CD8-positive, alpha-beta memory T cell (primary cell): Measurements from ENCODE around the gene CCDC175. TPM values are rescaled to one million over a fixed set of nuclear protein-coding genes. Genes with fewer than 3 reads are reported as not detected.

ENCODE experiments used
- CTCF ChIA-PET: fragments of 350-600 bp; sonication (Branson Sonifier 250); formaldehyde crosslinking; loops from one replicate; lab custom pipeline; 2021; ENCODE audit warnings: antibody characterized with exemption; lab: Charles Lee
- POLR2A ChIA-PET: fragments of 350-600 bp; sonication (Branson Sonifier 250); formaldehyde crosslinking; loops from one replicate; lab custom pipeline; 2021; ENCODE audit warnings: antibody characterized with exemption; lab: Charles Lee
- DNase-seq, 5 donors: peaks; one replicate each; pipeline versions ENCODE4 v3.0.0 to v3.0.0-alpha.2; 2020 to 2022; ENCODE audit warnings: mixed read lengths in 1 of 5
- H3K27ac ChIP-seq: one replicate; pipeline ENCODE4 v1.7.0; 2013; ENCODE audit warnings: low read depth, mild to moderate bottlenecking, low read length, moderate library complexity
- H3K27me3 ChIP-seq: 2 replicates; pipeline ENCODE4 v1.7.0; 2013; ENCODE audit warnings: low read length, mild to moderate bottlenecking; ENCODE audit not compliant: insufficient read depth, poor library complexity, severe bottlenecking
- H3K36me3 ChIP-seq: 2 replicates; pipeline ENCODE4 v1.7.0; 2013; ENCODE audit warnings: mild to moderate bottlenecking, low read length, moderate library complexity; ENCODE audit not compliant: insufficient read depth
- H3K4me1 ChIP-seq: 2 replicates; pipeline ENCODE4 v1.7.0; 2013; ENCODE audit warnings: mild to moderate bottlenecking, low read length, moderate library complexity; ENCODE audit not compliant: insufficient read depth
- H3K4me3 ChIP-seq: 2 replicates; pipeline ENCODE4 v1.7.0; 2013; ENCODE audit warnings: mild to moderate bottlenecking, low read length
- H3K9me3 ChIP-seq: 2 replicates; pipeline ENCODE4 v1.7.0; 2013; ENCODE audit warnings: mild to moderate bottlenecking, low read length
- H3K27ac Mint-ChIP-seq, 8 donors: one replicate each; pipeline ENCODE4 v1.8.0; 2020 to 2021; ENCODE audit warnings: mixed read lengths in 8 of 8, mild to moderate bottlenecking in 6 of 8, inconsistent platforms in 3 of 8, moderate library complexity in 3 of 8
- H3K27me3 Mint-ChIP-seq, 2 donors: one replicate each; pipeline ENCODE4 v1.8.0; 2020 to 2021; ENCODE audit warnings: mixed read lengths in 2 of 2, mild to moderate bottlenecking in 1 of 2, moderate library complexity in 1 of 2
- H3K36me3 Mint-ChIP-seq, 3 donors: one replicate each; pipeline ENCODE4 v1.8.0; 2020 to 2021; ENCODE audit warnings: mixed read lengths in 3 of 3, inconsistent platforms in 1 of 3, mild to moderate bottlenecking in 1 of 3
- H3K4me1 Mint-ChIP-seq, 3 donors: one replicate each; pipeline ENCODE4 v1.8.0; 2020 to 2021; ENCODE audit warnings: mixed read lengths in 3 of 3, inconsistent platforms in 1 of 3, mild to moderate bottlenecking in 1 of 3
- H3K4me3 Mint-ChIP-seq, 7 donors: one replicate each; pipeline ENCODE4 v1.8.0; 2020 to 2021; ENCODE audit warnings: mixed read lengths in 7 of 7, mild to moderate bottlenecking in 6 of 7, moderate library complexity in 4 of 7, inconsistent platforms in 2 of 7
- H3K9me3 Mint-ChIP-seq, 5 donors: one replicate each; pipeline ENCODE4 v1.8.0; 2020 to 2022; ENCODE audit warnings: mixed read lengths in 5 of 5, mild to moderate bottlenecking in 3 of 5, moderate library complexity in 2 of 5, inconsistent platforms in 1 of 5
- polyA plus RNA-seq: library from polyadenylated mRNA; unstranded; fragments of 300-500 nt; fragmentation: Illumina TruSeq; gene quantifications from one replicate; pipeline ENCODE4 v1.2.3, GENCODE V29; 2021
- total RNA-seq, 2 experiments: library from RNA; stranded (reverse); gene quantifications; one replicate each; pipeline ENCODE4 v1.2.3, GENCODE V29; 2021

The CCDC175 gene
- total and polyA plus RNA-seq, 3 experiments from 2014 or later, result not detected

GRCh38 chr14:59588101-59588500 is 11.5 kb upstream of the CCDC175 start:
- Histone ChIP-seq H3K36me3 (no peaks in the 10 kb centered on the region), H3K27ac (no peak overlapping the region), H3K27me3 (no peaks in the 10 kb centered on the region), H3K4me3 (no peak overlapping the region), H3K4me1 (no peaks in the 10 kb centered on the region), H3K9me3 (no peaks in the 10 kb centered on the region)
- H3K27me3 Mint-ChIP-seq, result peaks cover 0 to 2% of the 10 kb centered on the region in 2 donors
- CTCF ChIA-PET, result no interaction called here
- H3K36me3 Mint-ChIP-seq, result no peaks in the 10 kb centered on the region
- peaks cover 11 to 15% (median 13%) of the 10 kb centered on the region in 3 donors for H3K4me1 Mint-ChIP-seq
- no peak for DNase-seq
- H3K27ac Mint-ChIP-seq, result no peak overlapping the region
- POLR2A ChIA-PET, result no interaction called here
- H3K9me3 Mint-ChIP-seq, result peaks cover 0 to 7% (median 0%) of the 10 kb centered on the region in 5 donors
- no peak overlapping the region for H3K4me3 Mint-ChIP-seq

GRCh38 chr14:59585891-59586554 is 9.4 kb upstream of the CCDC175 start:
- no peaks in the 10 kb centered on the region for H3K9me3 ChIP-seq
- peak overlapping the region in 6 of 7 donors; percentile 33 to 84 (median 45) for H3K4me3 Mint-ChIP-seq
- POLR2A ChIA-PET, result no interaction called here
- H3K27me3 Mint-ChIP-seq, result peaks cover 2 to 5% of the 10 kb centered on the region in 2 donors
- DNase-seq, result no peak
- CTCF ChIA-PET, result interaction anchor here (1.7 kb wide), 1 partner anchor 9 kb away, joined by 8 read pairs; the partner anchor contains the start of gene CCDC175
- no peak overlapping the region for H3K27ac ChIP-seq
- peak overlapping the region in 1 of 8 donors; percentile 25 for H3K27ac Mint-ChIP-seq
- H3K9me3 Mint-ChIP-seq, result no peaks in the 10 kb centered on the region
- H3K4me1 ChIP-seq, result no peaks in the 10 kb centered on the region
- H3K27me3 ChIP-seq, result no peaks in the 10 kb centered on the region
- H3K36me3 ChIP-seq, result no peaks in the 10 kb centered on the region
- no peaks in the 10 kb centered on the region for H3K36me3 Mint-ChIP-seq
- H3K4me1 Mint-ChIP-seq, result peaks cover 11 to 15% (median 13%) of the 10 kb centered on the region in 3 donors
- no peak overlapping the region for H3K4me3 ChIP-seq

DNA sequence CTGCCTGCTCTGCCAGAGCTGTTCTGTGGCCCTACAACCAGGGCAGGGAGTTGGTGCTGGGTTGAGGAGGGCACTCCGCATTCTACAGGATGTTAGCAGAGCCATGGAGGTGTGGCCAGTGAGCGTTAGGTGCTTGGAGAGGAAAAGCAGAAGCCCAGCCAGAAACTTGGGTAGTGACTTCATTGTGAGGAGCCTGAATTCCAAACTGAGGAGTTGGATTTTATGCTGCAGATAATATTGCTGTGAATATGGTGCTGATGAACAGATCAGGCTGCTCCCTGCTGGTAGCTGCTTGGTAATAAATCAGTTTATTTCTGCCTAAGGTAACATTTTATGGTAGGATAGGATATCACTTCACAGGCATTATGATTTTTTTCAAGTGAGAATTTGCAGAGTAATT is 7.1 kb upstream of the CCDC175 start:
- Mint-ChIP-seq H3K27me3 (peaks cover 2 to 16% of the 10 kb centered on the region in 2 donors), H3K36me3 (no peaks in the 10 kb centered on the region), H3K4me1 (peaks cover 11 to 15% (median 13%) of the 10 kb centered on the region in 3 donors), H3K9me3 (no peaks in the 10 kb centered on the region), H3K27ac (no peak overlapping the region), H3K4me3 (no peak overlapping the region)
- ChIA-PET POLR2A (no interaction called here), CTCF (interaction anchor here (1.4 kb wide), 1 partner anchor 10 kb away, joined by 3 read pairs; no protein-coding TSS in a partner anchor)
- no peak for DNase-seq
- Histone ChIP-seq H3K4me1 (no peaks in the 10 kb centered on the region), H3K27ac (no peak overlapping the region), H3K9me3 (no peaks in the 10 kb centered on the region), H3K4me3 (no peak overlapping the region), H3K36me3 (no peaks in the 10 kb centered on the region), H3K27me3 (no peaks in the 10 kb centered on the region)

DNA sequence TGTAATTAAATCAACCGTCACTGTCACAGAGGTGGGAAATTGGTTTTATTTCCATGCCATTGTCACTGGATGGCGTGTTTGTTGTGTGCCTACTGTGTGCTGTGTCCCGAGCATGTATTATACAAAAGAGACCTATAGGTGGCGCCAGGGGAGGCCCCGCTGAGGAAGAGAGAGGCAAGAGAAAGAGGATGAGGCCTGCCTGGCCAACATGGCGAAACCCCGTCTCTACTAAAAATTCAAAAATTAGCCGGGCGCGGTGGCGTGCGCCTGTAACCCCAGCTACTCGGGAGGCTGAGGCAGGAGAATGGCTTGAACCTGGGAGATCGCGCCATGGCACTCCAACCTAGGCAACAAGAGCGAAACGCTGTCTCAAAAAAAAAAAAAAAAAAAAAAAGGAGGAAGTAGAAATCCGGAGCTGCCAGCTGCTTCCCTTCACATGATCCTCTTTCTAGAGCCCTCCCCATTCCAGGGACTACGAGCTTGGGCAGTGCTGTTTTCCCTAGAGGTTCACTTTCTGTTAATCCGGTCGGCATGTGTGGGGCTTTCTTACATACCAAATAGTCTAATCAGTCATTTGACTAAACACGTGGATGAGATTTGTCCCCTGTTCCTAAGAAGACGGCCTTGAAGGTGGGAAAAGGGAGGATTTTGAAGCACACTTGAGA is 6.4 kb upstream of the CCDC175 start:
- Mint-ChIP-seq H3K4me1 (peaks cover 11 to 15% (median 13%) of the 10 kb centered on the region in 3 donors), H3K36me3 (no peaks in the 10 kb centered on the region), H3K27me3 (peaks cover 2 to 20% of the 10 kb centered on the region in 2 donors), H3K27ac (no peak overlapping the region), H3K4me3 (no peak overlapping the region), H3K9me3 (no peaks in the 10 kb centered on the region)
- no peak overlapping the region for H3K4me3 ChIP-seq
- no peak for DNase-seq
- H3K27ac ChIP-seq, result no peak overlapping the region
- no peaks in the 10 kb centered on the region for H3K36me3 ChIP-seq
- ChIA-PET POLR2A (no interaction called here), CTCF (no interaction called here)
- no peaks in the 10 kb centered on the region for H3K4me1 ChIP-seq
- H3K27me3 ChIP-seq, result no peaks in the 10 kb centered on the region
- H3K9me3 ChIP-seq, result no peaks in the 10 kb centered on the region

GRCh38 chr14:59582161-59582560 is 5.5 kb upstream of the CCDC175 start:
- H3K36me3 Mint-ChIP-seq, result no peaks in the 10 kb centered on the region
- CTCF ChIA-PET, result no interaction called here

GRCh38 chr14:59580911-59581310 is 4.3 kb upstream of the CCDC175 start:
- ChIA-PET CTCF (no interaction called here), POLR2A (no interaction called here)
- DNase-seq, result no peak
- no peaks in the 10 kb centered on the region for H3K36me3 Mint-ChIP-seq
- H3K9me3 Mint-ChIP-seq, result no peaks in the 10 kb centered on the region
- Histone ChIP-seq H3K27ac (no peak overlapping the region), H3K27me3 (no peaks in the 10 kb centered on the region), H3K4me1 (peaks cover 8% of the 10 kb centered on the region), H3K36me3 (no peaks in the 10 kb centered on the region), H3K9me3 (no peaks in the 10 kb centered on the region), H3K4me3 (no peak overlapping the region)
- H3K4me3 Mint-ChIP-seq, result no peak overlapping the region
- H3K4me1 Mint-ChIP-seq, result peaks cover 7 to 12% (median 11%) of the 10 kb centered on the region in 3 donors
- H3K27me3 Mint-ChIP-seq, result peaks cover 7 to 28% of the 10 kb centered on the region in 2 donors
- H3K27ac Mint-ChIP-seq, result no peak overlapping the region

More at GRCh38 chr14:59582161-59582560, 5.5 kb upstream of the CCDC175 start:
- Histone ChIP-seq H3K4me1 (no peaks in the 10 kb centered on the region), H3K27me3 (no peaks in the 10 kb centered on the region), H3K4me3 (no peak overlapping the region), H3K36me3 (no peaks in the 10 kb centered on the region), H3K27ac (no peak overlapping the region), H3K9me3 (no peaks in the 10 kb centered on the region)
- POLR2A ChIA-PET, result no interaction called here
- Mint-ChIP-seq H3K9me3 (no peaks in the 10 kb centered on the region), H3K27ac (peak overlapping the region in 1 of 8 donors; percentile 3), H3K27me3 (peaks cover 2 to 25% of the 10 kb centered on the region in 2 donors), H3K4me1 (peaks cover 9 to 13% (median 12%) of the 10 kb centered on the region in 3 donors), H3K4me3 (no peak overlapping the region)
- DNase-seq, result no peak

DNA sequence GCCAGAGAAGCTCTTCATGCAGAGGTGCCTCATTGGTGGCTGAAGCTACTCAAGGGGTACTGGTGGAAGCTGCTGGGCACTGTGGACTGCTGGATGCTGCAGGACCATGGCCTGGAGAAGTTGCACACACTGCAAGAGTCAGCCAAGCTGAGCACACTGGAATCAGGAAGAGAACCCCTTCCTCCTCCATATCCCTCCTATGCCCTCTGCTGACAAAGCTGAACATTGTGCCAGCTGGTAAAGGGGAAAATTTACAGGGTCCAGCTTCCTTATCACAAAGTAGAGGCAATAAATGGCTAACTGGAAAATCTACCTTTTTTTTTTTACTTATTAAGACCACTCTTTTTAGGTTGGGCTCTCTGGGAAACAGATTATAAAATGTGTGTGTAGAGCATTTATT is 6.5 kb downstream of the CCDC175 start:
- H3K27ac Mint-ChIP-seq, result no peak overlapping the region
- CTCF ChIA-PET, result no interaction called here
- Histone ChIP-seq H3K4me3 (no peak overlapping the region), H3K27me3 (no peaks in the 10 kb centered on the region), H3K27ac (no peak overlapping the region), H3K4me1 (no peaks in the 10 kb centered on the region), H3K9me3 (no peaks in the 10 kb centered on the region), H3K36me3 (no peaks in the 10 kb centered on the region)
- H3K9me3 Mint-ChIP-seq, result no peaks in the 10 kb centered on the region
- H3K4me1 Mint-ChIP-seq, result no peaks in the 10 kb centered on the region
- peaks cover 6 to 40% of the 10 kb centered on the region in 2 donors for H3K27me3 Mint-ChIP-seq
- no peaks in the 10 kb centered on the region for H3K36me3 Mint-ChIP-seq
- DNase-seq, result no peak
- POLR2A ChIA-PET, result no interaction called here
- H3K4me3 Mint-ChIP-seq, result no peak overlapping the region

GRCh38 chr14:59566725-59567124 is 9.9 kb downstream of the CCDC175 start:
- no peaks in the 10 kb centered on the region for H3K9me3 ChIP-seq
- H3K27me3 ChIP-seq, result no peaks in the 10 kb centered on the region
- H3K27ac Mint-ChIP-seq, result no peak overlapping the region
- peaks cover 6 to 40% of the 10 kb centered on the region in 2 donors for H3K27me3 Mint-ChIP-seq
- DNase-seq, result no peak
- H3K27ac ChIP-seq, result no peak overlapping the region
- H3K36me3 ChIP-seq, result no peaks in the 10 kb centered on the region
- no peaks in the 10 kb centered on the region for H3K4me1 Mint-ChIP-seq
- POLR2A ChIA-PET, result no interaction called here
- no peaks in the 10 kb centered on the region for H3K4me1 ChIP-seq
- no peak overlapping the region for H3K4me3 Mint-ChIP-seq
- CTCF ChIA-PET, result interaction anchor here (3.8 kb wide), 1 partner anchor 10 kb away, joined by 19 read pairs; the partner anchor contains the start of gene CCDC175
- no peaks in the 10 kb centered on the region for H3K9me3 Mint-ChIP-seq
- H3K4me3 ChIP-seq, result no peak overlapping the region
- no peaks in the 10 kb centered on the region for H3K36me3 Mint-ChIP-seq
